ENCODE results near the gene CNTNAP2.
"Not testable (repeated sequence)": the region's sequence is repeated elsewhere in the genome, so short reads cannot be mapped to it uniquely, and the experiment has no call there.

Gene CNTNAP2

GRCh38 chr7:148426393-148426792 lies 2309.8 kb downstream of the CNTNAP2 start:
- not testable (repeated sequence) for H3K27me3 ChIP-seq (ENCODE audit: insufficient read depth, low read length); H3K4me1 ChIP-seq (ENCODE audit: insufficient read depth, low read length); H3K9ac ChIP-seq (ENCODE audit: low read depth, low read length); H3K27ac ChIP-seq (ENCODE audit: low read length); H3K4me3 ChIP-seq (ENCODE audit: low read length); H3K36me3 ChIP-seq (ENCODE audit: insufficient read depth, low read depth, low read length); H3K9me3 ChIP-seq (ENCODE audit: insufficient read depth, low read depth, low read length)

GRCh38 chr7:148430690-148431089 lies 2314.1 kb downstream of the CNTNAP2 start:
- not testable (repeated sequence) for H3K36me3 ChIP-seq (ENCODE audit: insufficient read depth, low read depth, low read length); H3K4me1 ChIP-seq (ENCODE audit: insufficient read depth, low read length); H3K27me3 ChIP-seq (ENCODE audit: insufficient read depth, low read length); H3K27ac ChIP-seq (ENCODE audit: low read length); H3K4me3 ChIP-seq (ENCODE audit: low read length); H3K9me3 ChIP-seq (ENCODE audit: insufficient read depth, low read depth, low read length); H3K9ac ChIP-seq (ENCODE audit: low read depth, low read length)

- no peak overlapping the region for H3K9ac ChIP-seq (ENCODE audit: low read depth, low read length)
- no peaks in the 10 kb centered on the region for H3K4me1 ChIP-seq (ENCODE audit: insufficient read depth, low read length)
- no peak overlapping the region for H3K27ac ChIP-seq (ENCODE audit: low read length)
- no peak overlapping the region for H3K4me3 ChIP-seq (ENCODE audit: low read length)
- no peaks in the 10 kb centered on the region for H3K36me3 ChIP-seq (ENCODE audit: insufficient read depth, low read depth, low read length)
- H3K27me3 ChIP-seq (ENCODE audit: insufficient read depth, low read length), result no peaks in the 10 kb centered on the region
- no peaks in the 10 kb centered on the region for H3K9me3 ChIP-seq (ENCODE audit: insufficient read depth, low read depth, low read length)
These were observed 2317.1 kb downstream of the CNTNAP2 start for GRCh38 chr7:148433521-148434180.

GRCh38 chr7:148434181-148434757 lies 2317.7 kb downstream of the CNTNAP2 start:
- Histone ChIP-seq H3K27ac (ENCODE audit: low read length) (no peak overlapping the region), H3K4me3 (ENCODE audit: low read length) (no peak overlapping the region), H3K9ac (ENCODE audit: low read depth, low read length) (no peak overlapping the region), H3K4me1 (ENCODE audit: insufficient read depth, low read length) (no peaks in the 10 kb centered on the region), H3K36me3 (ENCODE audit: insufficient read depth, low read depth, low read length) (no peaks in the 10 kb centered on the region), H3K9me3 (ENCODE audit: insufficient read depth, low read depth, low read length) (no peaks in the 10 kb centered on the region), H3K27me3 (ENCODE audit: insufficient read depth, low read length) (no peaks in the 10 kb centered on the region)

- Histone ChIP-seq H3K4me3 (ENCODE audit: low read length) (no peak overlapping the region), H3K36me3 (ENCODE audit: insufficient read depth, low read depth, low read length) (no peaks in the 10 kb centered on the region), H3K27me3 (ENCODE audit: insufficient read depth, low read length) (no peaks in the 10 kb centered on the region), H3K9me3 (ENCODE audit: insufficient read depth, low read depth, low read length) (no peaks in the 10 kb centered on the region), H3K27ac (ENCODE audit: low read length) (no peak overlapping the region), H3K9ac (ENCODE audit: low read depth, low read length) (no peak overlapping the region), H3K4me1 (ENCODE audit: insufficient read depth, low read length) (no peaks in the 10 kb centered on the region)
These were observed 2318.3 kb downstream of the CNTNAP2 start for GRCh38 chr7:148434887-148435286.

GRCh38 chr7:148435715-148436114 lies 2319.1 kb downstream of the CNTNAP2 start:
- H3K4me3 ChIP-seq (ENCODE audit: low read length), result no peak overlapping the region
- no peak overlapping the region for H3K27ac ChIP-seq (ENCODE audit: low read length)
- H3K9ac ChIP-seq (ENCODE audit: low read depth, low read length), result no peak overlapping the region
- H3K27me3 ChIP-seq (ENCODE audit: insufficient read depth, low read length), result no peaks in the 10 kb centered on the region
- H3K9me3 ChIP-seq (ENCODE audit: insufficient read depth, low read depth, low read length), result no peaks in the 10 kb centered on the region
- no peaks in the 10 kb centered on the region for H3K4me1 ChIP-seq (ENCODE audit: insufficient read depth, low read length)
- H3K36me3 ChIP-seq (ENCODE audit: insufficient read depth, low read depth, low read length), result no peaks in the 10 kb centered on the region

- H3K4me3 ChIP-seq (ENCODE audit: low read length), result no peak overlapping the region
- H3K9ac ChIP-seq (ENCODE audit: low read depth, low read length), result no peak overlapping the region
- no peak overlapping the region for H3K27ac ChIP-seq (ENCODE audit: low read length)
These were observed 2319.5 kb downstream of the CNTNAP2 start for GRCh38 chr7:148436135-148436534.

GRCh38 chr7:148436571-148436970 lies 2320.0 kb downstream of the CNTNAP2 start:
- H3K9ac ChIP-seq (ENCODE audit: low read depth, low read length), result no peak overlapping the region
- H3K36me3 ChIP-seq (ENCODE audit: insufficient read depth, low read depth, low read length), result no peaks in the 10 kb centered on the region
- no peak overlapping the region for H3K27ac ChIP-seq (ENCODE audit: low read length)
- H3K4me1 ChIP-seq (ENCODE audit: insufficient read depth, low read length), result no peaks in the 10 kb centered on the region
- no peaks in the 10 kb centered on the region for H3K27me3 ChIP-seq (ENCODE audit: insufficient read depth, low read length)
- H3K9me3 ChIP-seq (ENCODE audit: insufficient read depth, low read depth, low read length), result no peaks in the 10 kb centered on the region
- no peak overlapping the region for H3K4me3 ChIP-seq (ENCODE audit: low read length)

More at GRCh38 chr7:148436135-148436534, 2319.5 kb downstream of the CNTNAP2 start:
- no peaks in the 10 kb centered on the region for H3K9me3 ChIP-seq (ENCODE audit: insufficient read depth, low read depth, low read length)
- H3K4me1 ChIP-seq (ENCODE audit: insufficient read depth, low read length), result no peaks in the 10 kb centered on the region
- no peaks in the 10 kb centered on the region for H3K27me3 ChIP-seq (ENCODE audit: insufficient read depth, low read length)
- no peaks in the 10 kb centered on the region for H3K36me3 ChIP-seq (ENCODE audit: insufficient read depth, low read depth, low read length)

- Histone ChIP-seq H3K4me3 (ENCODE audit: low read length) (no peak overlapping the region), H3K27me3 (ENCODE audit: insufficient read depth, low read length) (no peaks in the 10 kb centered on the region), H3K9me3 (ENCODE audit: insufficient read depth, low read depth, low read length) (no peaks in the 10 kb centered on the region), H3K4me1 (ENCODE audit: insufficient read depth, low read length) (no peaks in the 10 kb centered on the region), H3K9ac (ENCODE audit: low read depth, low read length) (no peak overlapping the region), H3K36me3 (ENCODE audit: insufficient read depth, low read depth, low read length) (no peaks in the 10 kb centered on the region), H3K27ac (ENCODE audit: low read length) (no peak overlapping the region)
These were observed 2320.4 kb downstream of the CNTNAP2 start for GRCh38 chr7:148437043-148437442.

GRCh38 chr7:148442141-148442655 lies 2325.6 kb downstream of the CNTNAP2 start:
- no peaks in the 10 kb centered on the region for H3K27me3 ChIP-seq (ENCODE audit: insufficient read depth, low read length)
- peaks cover 12% of the 10 kb centered on the region; the same call in 1 of the 2 replicates for H3K9me3 ChIP-seq (ENCODE audit: insufficient read depth, low read depth, low read length)
- no peak overlapping the region for H3K4me3 ChIP-seq (ENCODE audit: low read length)
- H3K4me1 ChIP-seq (ENCODE audit: insufficient read depth, low read length), result no peaks in the 10 kb centered on the region
- H3K27ac ChIP-seq (ENCODE audit: low read length), result no peak overlapping the region
- no peak overlapping the region for H3K9ac ChIP-seq (ENCODE audit: low read depth, low read length)
- H3K36me3 ChIP-seq (ENCODE audit: insufficient read depth, low read depth, low read length), result no peaks in the 10 kb centered on the region

GRCh38 chr7:148442933-148443332 lies 2326.3 kb downstream of the CNTNAP2 start:
- Histone ChIP-seq H3K27ac (ENCODE audit: low read length) (no peak overlapping the region), H3K9me3 (ENCODE audit: insufficient read depth, low read depth, low read length) (peaks cover 12% of the 10 kb centered on the region; the same call in 1 of the 2 replicates), H3K4me3 (ENCODE audit: low read length) (no peak overlapping the region), H3K4me1 (ENCODE audit: insufficient read depth, low read length) (no peaks in the 10 kb centered on the region), H3K27me3 (ENCODE audit: insufficient read depth, low read length) (no peaks in the 10 kb centered on the region), H3K36me3 (ENCODE audit: insufficient read depth, low read depth, low read length) (no peaks in the 10 kb centered on the region), H3K9ac (ENCODE audit: low read depth, low read length) (no peak overlapping the region)
